Endothelial cell (in vitro differentiated cells): ENCODE results near the gene SSUH2. TPM values are rescaled to one million over a fixed set of nuclear protein-coding genes. Genes with fewer than 3 reads are reported as not detected.
"Not testable (repeated sequence)": the region's sequence is repeated elsewhere in the genome, so short reads cannot be mapped to it uniquely, and the experiment has no call there.

Source experiments
- DNase-seq: peaks from one replicate; pipeline ENCODE4 v3.0.0; 2021; ENCODE audit warnings: low spot score
- H3K27ac Mint-ChIP-seq: one replicate; pipeline ENCODE4 v1.8.0; 2021; ENCODE audit warnings: mixed read lengths, inconsistent platforms; ENCODE audit not compliant: unreplicated experiment
- H3K27me3 Mint-ChIP-seq: one replicate; pipeline ENCODE4 v1.8.0; 2021; ENCODE audit warnings: mild to moderate bottlenecking, moderate library complexity, mixed read lengths, inconsistent platforms; ENCODE audit not compliant: unreplicated experiment
- H3K36me3 Mint-ChIP-seq: one replicate; pipeline ENCODE4 v1.8.0; 2021; ENCODE audit warnings: mild to moderate bottlenecking, low read depth, mixed read lengths, inconsistent platforms; ENCODE audit not compliant: unreplicated experiment
- H3K4me1 Mint-ChIP-seq: one replicate; pipeline ENCODE4 v1.8.0; 2021; ENCODE audit warnings: mild to moderate bottlenecking, mixed read lengths, inconsistent platforms; ENCODE audit not compliant: unreplicated experiment
- H3K4me3 Mint-ChIP-seq: one replicate; pipeline ENCODE4 v1.8.0; 2021; ENCODE audit warnings: mild to moderate bottlenecking, mixed read lengths, inconsistent platforms; ENCODE audit not compliant: unreplicated experiment
- H3K9me3 Mint-ChIP-seq: one replicate; pipeline ENCODE4 v1.8.0; 2021; ENCODE audit warnings: mixed read lengths, inconsistent platforms; ENCODE audit not compliant: unreplicated experiment
- CTCF ChIP-seq: fragments of 200-600 bp; sonication (generic); IDR thresholded peaks from one replicate; pipeline ENCODE4 v1.5.0; 2021; ENCODE audit warnings: antibody characterized with exemption; ENCODE audit not compliant: unreplicated experiment
- long read RNA-seq: library from polyadenylated mRNA; unstranded; transcript quantifications from one replicate; pipeline ENCODE4 v2.0.0, GENCODE V29; 2020; ENCODE audit not compliant: unreplicated experiment
- total RNA-seq: library from RNA; stranded (reverse); fragmentation: NEBNext Ultra II Directional; extraction: Animal tissue kit (Norgen Biotek cat#: 25700); gene quantifications from one replicate; pipeline ENCODE4 v1.2.1, GENCODE V29; 2021; ENCODE audit not compliant: unreplicated experiment

SSUH2 gene
- 0.21 TPM for total RNA-seq
- long read RNA-seq = 0 reads

GRCh38 chr3:8644748-8645390, at the start of gene SSUH2:
Gene SSUH2, minus strand, starts transcription at chr3:8644798. Its CDS starts 40 bp downstream, at chr3:8644758.
- no peak within 1 kb of the TSS for H3K4me3 Mint-ChIP-seq
- no peak for DNase-seq
- peaks cover under 1% of the 10 kb centered on the region for H3K36me3 Mint-ChIP-seq
- H3K27me3 Mint-ChIP-seq = peaks cover 10% of the 10 kb centered on the region
- H3K9me3 Mint-ChIP-seq = no peaks in the 10 kb centered on the region
- peaks cover 7% of the 10 kb centered on the region for H3K4me1 Mint-ChIP-seq
- H3K27ac Mint-ChIP-seq = no peak within 1 kb of the TSS
- TF ChIP-seq CTCF = no peak

- not testable (repeated sequence) for DNase-seq, H3K4me1 Mint-ChIP-seq, H3K9me3 Mint-ChIP-seq, H3K4me3 Mint-ChIP-seq, H3K27me3 Mint-ChIP-seq, H3K27ac Mint-ChIP-seq, H3K36me3 Mint-ChIP-seq
These were observed 46.7 kb upstream of the SSUH2 start for GRCh38 chr3:8691295-8691694.

GRCh38 chr3:8684992-8685391, 40.4 kb upstream of the SSUH2 start:
- not testable (repeated sequence) for H3K36me3 Mint-ChIP-seq, H3K27me3 Mint-ChIP-seq, DNase-seq, H3K4me1 Mint-ChIP-seq, H3K4me3 Mint-ChIP-seq, H3K27ac Mint-ChIP-seq, H3K9me3 Mint-ChIP-seq

- H3K9me3 Mint-ChIP-seq, H3K27me3 Mint-ChIP-seq, DNase-seq, H3K36me3 Mint-ChIP-seq, H3K4me3 Mint-ChIP-seq, H3K4me1 Mint-ChIP-seq, H3K27ac Mint-ChIP-seq: not testable (repeated sequence)
These were observed 38.4 kb upstream of the SSUH2 start for GRCh38 chr3:8682850-8683574.

GRCh38 chr3:8681881-8682538, 37.4 kb upstream of the SSUH2 start:
- not testable (repeated sequence) for H3K27ac Mint-ChIP-seq, H3K4me1 Mint-ChIP-seq, H3K9me3 Mint-ChIP-seq, H3K27me3 Mint-ChIP-seq, H3K4me3 Mint-ChIP-seq, H3K36me3 Mint-ChIP-seq, DNase-seq

- Mint-ChIP-seq H3K27me3 (peaks cover 2% of the 10 kb centered on the region), H3K27ac (no peak overlapping the region), H3K9me3 (no peaks in the 10 kb centered on the region), H3K4me1 (peaks cover 3% of the 10 kb centered on the region), H3K36me3 (peaks cover 3% of the 10 kb centered on the region), H3K4me3 (no peak overlapping the region)
- DNase-seq = no peak
- no peak for TF ChIP-seq CTCF
These were observed 36.8 kb upstream of the SSUH2 start for GRCh38 chr3:8681349-8681748.

GRCh38 chr3:8679817-8680553, 35.4 kb upstream of the SSUH2 start:
- not testable (repeated sequence) for H3K36me3 Mint-ChIP-seq, H3K27ac Mint-ChIP-seq, H3K4me1 Mint-ChIP-seq, DNase-seq, H3K9me3 Mint-ChIP-seq, H3K27me3 Mint-ChIP-seq, H3K4me3 Mint-ChIP-seq
